TTC549 (cell line): ENCODE data around the gene TMEM11.
"Not testable (repeated sequence)": the region's sequence is repeated elsewhere in the genome, so short reads cannot be mapped to it uniquely, and the experiment has no call there.

Experiments used
- FAIRE-seq: peaks from 2 replicates; lab custom pipeline; 2012; peaks lifted over from hg19 to GRCh38; lab: Jason Lieb, UNC

TMEM11 gene

GRCh38 chr17:21210411-21211076 lies 3.4 kb downstream of the TMEM11 start:
- FAIRE-seq: no peak

GRCh38 chr17:21209511-21210175 lies 4.3 kb downstream of the TMEM11 start:
- no peak for FAIRE-seq

GRCh38 chr17:21208352-21208751 lies 5.6 kb downstream of the TMEM11 start:
- FAIRE-seq: no peak

GRCh38 chr17:21204935-21205334 lies 9.0 kb downstream of the TMEM11 start:
- FAIRE-seq: no peak

- FAIRE-seq: no peak
Measured at GRCh38 chr17:21202512-21202911, 11.4 kb downstream of the TMEM11 start.

- FAIRE-seq: no peak
Measured at GRCh38 chr17:21201874-21202273, 12.1 kb downstream of the TMEM11 start.

- no peak for FAIRE-seq
Measured at GRCh38 chr17:21201298-21201595, 12.7 kb downstream of the TMEM11 start.

GRCh38 chr17:21200590-21201297 lies 13.2 kb downstream of the TMEM11 start:
- no peak for FAIRE-seq

GRCh38 chr17:21199856-21200255 lies 14.1 kb downstream of the TMEM11 start:
- FAIRE-seq: no peak

- FAIRE-seq: no peak
Measured at GRCh38 chr17:21199311-21199710, 14.7 kb downstream of the TMEM11 start.

GRCh38 chr17:21198411-21198810 lies 15.6 kb downstream of the TMEM11 start:
- FAIRE-seq: no peak

GRCh38 chr17:21196126-21196525 lies 17.8 kb downstream of the TMEM11 start:
- no peak for FAIRE-seq

- no peak for FAIRE-seq
Measured at GRCh38 chr17:21194703-21195102, 19.3 kb downstream of the TMEM11 start.

- no peak for FAIRE-seq
Measured at GRCh38 chr17:21194226-21194625, 19.7 kb downstream of the TMEM11 start.

- no peak for FAIRE-seq
Measured at GRCh38 chr17:21193031-21193430, 20.9 kb downstream of the TMEM11 start.

- FAIRE-seq: not testable (repeated sequence)
Measured at GRCh38 chr17:21192414-21192813, 21.5 kb downstream of the TMEM11 start.

GRCh38 chr17:21191698-21192097 lies 22.3 kb downstream of the TMEM11 start:
- FAIRE-seq: no peak

GRCh38 chr17:21190078-21190477 lies 23.9 kb downstream of the TMEM11 start:
- FAIRE-seq: no peak

GRCh38 chr17:21189361-21189760 lies 24.6 kb downstream of the TMEM11 start:
- FAIRE-seq: no peak

GRCh38 chr17:21186399-21187187 lies 27.4 kb downstream of the TMEM11 start:
- no peak for FAIRE-seq

GRCh38 chr17:21185061-21185460 lies 28.9 kb downstream of the TMEM11 start:
- FAIRE-seq: no peak

GRCh38 chr17:21184570-21184969 lies 29.4 kb downstream of the TMEM11 start:
- FAIRE-seq: no peak

- no peak for FAIRE-seq
Measured at GRCh38 chr17:21183468-21183867, 30.5 kb downstream of the TMEM11 start.
